ENCODE data around the gene SH3RF3.

DNA sequence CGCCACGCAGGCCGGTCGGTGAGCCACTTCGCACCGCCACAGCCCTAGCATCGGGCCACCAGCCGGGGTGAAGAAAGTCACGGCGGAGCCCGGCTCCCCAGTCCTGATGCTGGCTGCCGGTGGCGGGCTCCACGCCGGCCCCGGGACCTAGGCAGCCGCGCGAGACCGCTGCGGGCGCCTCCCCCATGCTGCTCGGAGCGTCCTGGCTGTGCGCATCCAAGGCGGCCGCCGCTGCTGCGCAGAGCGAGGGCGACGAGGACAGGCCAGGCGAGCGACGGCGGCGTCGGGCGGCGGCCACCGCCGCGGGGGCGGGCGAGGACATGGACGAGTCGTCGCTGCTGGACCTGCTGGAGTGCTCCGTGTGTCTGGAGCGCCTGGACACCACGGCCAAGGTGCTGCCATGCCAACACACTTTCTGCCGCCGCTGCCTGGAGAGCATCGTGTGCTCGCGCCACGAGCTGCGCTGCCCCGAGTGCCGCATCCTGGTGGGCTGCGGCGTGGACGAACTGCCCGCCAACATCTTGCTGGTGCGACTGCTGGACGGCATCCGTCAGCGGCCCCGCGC lies 433 bp downstream of the SH3RF3 start:
- TF ChIP-seq ZNF274 (IDR thresholded peaks at IDR 0.05; ENCODE audit: low read depth, low read length) = no peak
- no peak for TF ChIP-seq SUZ12 (IDR thresholded peaks at IDR 0.05; ENCODE audit: extremely low read depth, insufficient read depth, insufficient read length)
- TF ChIP-seq YY1 (IDR thresholded peaks at IDR 0.05; ENCODE audit: insufficient read depth, insufficient read length) = no peak

All from NT2/D1 (cell line).